GM21447 (cell line): ENCODE measurements around the gene CCR2.

Experiments
- ATAC-seq: cut with Tn5 transposase; IDR thresholded peaks from one replicate; pipeline ENCODE4 v1.9.1; 2021; ENCODE audit not compliant: unreplicated experiment

Gene CCR2

GRCh38 chr3:46354478-46354877 is 567 bp downstream of the CCR2 start:
- no peak for ATAC-seq

- no peak for ATAC-seq
Measured at GRCh38 chr3:46354984-46355383, 1.1 kb downstream of the CCR2 start.

GRCh38 chr3:46356276-46356675 is 2.4 kb downstream of the CCR2 start:
- no peak for ATAC-seq

- no peak for ATAC-seq
Measured at GRCh38 chr3:46356909-46357308, 3.0 kb downstream of the CCR2 start.

- no peak for ATAC-seq
Measured at GRCh38 chr3:46358466-46358865, 4.6 kb downstream of the CCR2 start.

GRCh38 chr3:46359733-46360493 is 6.0 kb downstream of the CCR2 start:
- ATAC-seq = no peak

GRCh38 chr3:46360907-46361306 is 7.0 kb downstream of the CCR2 start:
- ATAC-seq = no peak

GRCh38 chr3:46361408-46362283 is 7.7 kb downstream of the CCR2 start:
- ATAC-seq = no peak

GRCh38 chr3:46365041-46365440 is 11.1 kb downstream of the CCR2 start:
- ATAC-seq = no peak

- no peak for ATAC-seq
Measured at GRCh38 chr3:46365737-46366524, 12.0 kb downstream of the CCR2 start.

GRCh38 chr3:46367811-46368210 is 13.9 kb downstream of the CCR2 start:
- ATAC-seq = no peak

- ATAC-seq = peak; percentile 57
Measured at GRCh38 chr3:46368569-46368968, 14.7 kb downstream of the CCR2 start.

- no peak for ATAC-seq
Measured at GRCh38 chr3:46369151-46369550, 15.2 kb downstream of the CCR2 start.

GRCh38 chr3:46369675-46370132 is 15.8 kb downstream of the CCR2 start:
- ATAC-seq = peak; percentile 57

GRCh38 chr3:46370839-46371518 is 17.1 kb downstream of the CCR2 start, which contains the start of gene CCR5:
CCR5 (plus strand) TSS chr3:46370946; CDS start chr3:46372903, 1,957 bp downstream.
- no peak for ATAC-seq

- no peak for ATAC-seq
Measured at GRCh38 chr3:46371519-46372340, 17.8 kb downstream of the CCR2 start.

- no peak for ATAC-seq
Measured at GRCh38 chr3:46372492-46373359, 18.8 kb downstream of the CCR2 start.

GRCh38 chr3:46374755-46375154 is 20.8 kb downstream of the CCR2 start:
- ATAC-seq = no peak

GRCh38 chr3:46375218-46375617 is 21.3 kb downstream of the CCR2 start:
- no peak for ATAC-seq
